Measurements from ENCODE around the gene CIAO2A.

DNA sequence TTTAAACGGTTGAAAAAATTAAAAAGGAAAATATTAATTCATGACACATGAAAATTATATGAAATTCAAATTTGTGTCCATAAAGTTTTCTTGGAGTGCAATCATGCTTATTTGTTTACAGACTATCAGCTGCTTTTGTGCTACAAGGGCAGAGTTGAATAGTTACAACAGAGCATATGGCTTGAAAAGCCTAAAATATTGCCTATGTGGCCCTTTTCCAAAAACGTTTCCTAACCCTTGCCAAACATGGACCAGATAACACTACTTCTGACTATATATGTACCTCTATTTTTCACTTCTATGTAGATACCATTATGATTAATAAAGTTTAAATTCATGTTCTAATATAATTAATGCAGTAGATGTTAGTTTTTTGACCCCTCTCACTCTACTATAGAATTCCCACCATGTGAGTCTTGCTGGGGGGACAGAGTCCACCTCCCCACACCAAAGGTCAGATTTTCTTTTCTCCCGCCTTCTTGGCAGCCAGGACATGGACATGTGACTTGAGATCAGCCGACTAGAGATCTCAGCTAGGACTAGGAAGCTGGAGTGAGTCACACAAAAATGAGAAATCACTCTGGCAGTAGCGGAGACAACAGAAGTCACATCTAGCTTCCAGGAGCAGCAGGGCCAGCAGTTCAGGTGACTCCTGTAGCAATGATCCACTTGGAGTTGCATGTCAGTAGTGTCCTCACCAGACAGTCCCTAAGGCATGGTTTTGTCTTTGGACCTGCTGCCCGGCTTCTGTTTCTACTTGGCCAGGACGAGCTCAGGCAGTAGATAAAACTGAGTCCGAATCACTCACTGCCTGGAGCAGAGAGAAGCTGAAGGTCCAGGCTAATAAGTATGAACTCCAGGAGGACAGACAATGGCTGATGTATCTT is 22.4 kb downstream of the CIAO2A start:
- TF ChIP-seq, protein P1, sequence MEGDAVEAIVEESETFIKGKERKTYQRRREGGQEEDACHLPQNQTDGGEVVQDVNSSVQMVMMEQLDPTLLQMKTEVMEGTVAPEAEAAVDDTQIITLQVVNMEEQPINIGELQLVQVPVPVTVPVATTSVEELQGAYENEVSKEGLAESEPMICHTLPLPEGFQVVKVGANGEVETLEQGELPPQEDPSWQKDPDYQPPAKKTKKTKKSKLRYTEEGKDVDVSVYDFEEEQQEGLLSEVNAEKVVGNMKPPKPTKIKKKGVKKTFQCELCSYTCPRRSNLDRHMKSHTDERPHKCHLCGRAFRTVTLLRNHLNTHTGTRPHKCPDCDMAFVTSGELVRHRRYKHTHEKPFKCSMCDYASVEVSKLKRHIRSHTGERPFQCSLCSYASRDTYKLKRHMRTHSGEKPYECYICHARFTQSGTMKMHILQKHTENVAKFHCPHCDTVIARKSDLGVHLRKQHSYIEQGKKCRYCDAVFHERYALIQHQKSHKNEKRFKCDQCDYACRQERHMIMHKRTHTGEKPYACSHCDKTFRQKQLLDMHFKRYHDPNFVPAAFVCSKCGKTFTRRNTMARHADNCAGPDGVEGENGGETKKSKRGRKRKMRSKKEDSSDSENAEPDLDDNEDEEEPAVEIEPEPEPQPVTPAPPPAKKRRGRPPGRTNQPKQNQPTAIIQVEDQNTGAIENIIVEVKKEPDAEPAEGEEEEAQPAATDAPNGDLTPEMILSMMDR (IDR thresholded peaks at IDR 0.05; ENCODE audit: extremely low read depth in 1 of 2, insufficient read depth in 1 of 2, low read depth in 1 of 2, low read length in 2 of 2), result no peak
- TF ChIP-seq POLR2AphosphoS5 (IDR thresholded peaks at IDR 0.05; ENCODE audit: insufficient read depth, low read depth, low read length), result no peak
- no peak for TF ChIP-seq POLR2A (IDR thresholded peaks at IDR 0.05; ENCODE audit: low read depth, low read length)
